Kidney (tissue), 14 donors: ENCODE measurements around the gene PTN. TPM values are rescaled to one million over a fixed set of nuclear protein-coding genes. Genes with fewer than 3 reads are reported as not detected.
"Not testable (repeated sequence)": the region's sequence is repeated elsewhere in the genome, so short reads cannot be mapped to it uniquely, and the experiment has no call there.

Experiments used
- DNase-seq, 5 donors: peaks; one replicate each; pipeline ENCODE4 v3.0.0-alpha.2; 2013 to 2020
- FAIRE-seq: peaks from 2 replicates; lab custom pipeline; 2012; peaks lifted over from hg19 to GRCh38; lab: Jason Lieb, UNC
- H3K27ac ChIP-seq, 2 donors: one replicate each; pipeline ENCODE4 v1.7.0; 2013; ENCODE audit warnings: low read depth in 2 of 2, low read length in 2 of 2, inconsistent platforms in 1 of 2
- H3K27me3 ChIP-seq: one replicate; pipeline ENCODE4 v1.7.1; 2013; ENCODE audit warnings: low read length, inconsistent platforms; ENCODE audit not compliant: control insufficient read depth, insufficient read depth
- H3K36me3 ChIP-seq, 3 donors: one replicate each; pipeline versions ENCODE4 v1.7.0 to v1.7.1; 2013; ENCODE audit warnings: low read length in 3 of 3, control low read depth in 1 of 3, inconsistent platforms in 1 of 3; ENCODE audit not compliant: insufficient read depth in 3 of 3, control insufficient read depth in 2 of 3
- H3K4me1 ChIP-seq, 3 donors: one replicate each; pipeline versions ENCODE4 v1.7.0 to v1.7.1; 2013; ENCODE audit warnings: low read length in 3 of 3, inconsistent platforms in 1 of 3, low read depth in 1 of 3; ENCODE audit not compliant: control insufficient read depth in 2 of 3, insufficient read depth in 2 of 3
- H3K4me3 ChIP-seq, 3 donors: one replicate each; pipeline versions ENCODE4 v1.7.0 to v1.8.1; 2013; ENCODE audit warnings: low read length in 3 of 3, control low read depth in 1 of 3, inconsistent platforms in 1 of 3
- H3K9ac ChIP-seq, 3 donors: one replicate each; pipeline versions ENCODE4 v1.7.0 to v1.7.1; 2013; ENCODE audit warnings: low read length in 3 of 3, control low read depth in 1 of 3, inconsistent platforms in 1 of 3
- H3K9me3 ChIP-seq, 3 donors: one replicate each; pipeline versions ENCODE4 v1.7.0 to v1.7.1; 2013; ENCODE audit warnings: low read length in 3 of 3, control low read depth in 1 of 3, inconsistent platforms in 1 of 3; ENCODE audit not compliant: control insufficient read depth in 2 of 3, insufficient read depth in 1 of 3
- intact Hi-C: fragments of 100-400 bp; cut with DNase I; formaldehyde crosslinking; loops from one replicate; pipeline ENCODE4 v1.11.1; 2022
- polyA plus RNA-seq: library from polyadenylated mRNA; stranded (reverse); fragments of 350-450 nt; fragmentation: Illumina TruSeq; extraction: RNeasy Lipid Tissue Mini Kit (QIAGEN cat#74804); gene quantifications from one replicate; pipeline ENCODE4 v1.2.3, GENCODE V29; 2014; ENCODE audit warnings: low read depth, low replicate concordance; ENCODE audit not compliant: insufficient read depth
- total RNA-seq: library from RNA; stranded (reverse); fragmentation: NEBNext Ultra II Directional; extraction: Animal tissue kit (Norgen Biotek cat#: 25700); gene quantifications from one replicate; pipeline ENCODE4 v1.2.1, GENCODE V29; 2021
- TF ChIP-seq, protein P1 (sequence below): IDR thresholded peaks from 3 replicates; pipeline ENCODE4 v1.5.1; 2012; ENCODE audit warnings: mild to moderate bottlenecking, moderate library complexity, borderline replicate concordance; ENCODE audit not compliant: insufficient read depth; ENCODE audit errors: extremely low read depth
- donor health status: control.
- donor health status: control.
- donor health status: control.
- donor health status: control.
- donor health status: control.
- donor health status: DM: yes; HTN: yes; CAD: no.
- donor health status: Normal renal cell carcinoma (clear cell type).

Gene PTN
- total and polyA plus RNA-seq, 2 donors from 2014 or later: 12.0 to 17.2 TPM

DNA sequence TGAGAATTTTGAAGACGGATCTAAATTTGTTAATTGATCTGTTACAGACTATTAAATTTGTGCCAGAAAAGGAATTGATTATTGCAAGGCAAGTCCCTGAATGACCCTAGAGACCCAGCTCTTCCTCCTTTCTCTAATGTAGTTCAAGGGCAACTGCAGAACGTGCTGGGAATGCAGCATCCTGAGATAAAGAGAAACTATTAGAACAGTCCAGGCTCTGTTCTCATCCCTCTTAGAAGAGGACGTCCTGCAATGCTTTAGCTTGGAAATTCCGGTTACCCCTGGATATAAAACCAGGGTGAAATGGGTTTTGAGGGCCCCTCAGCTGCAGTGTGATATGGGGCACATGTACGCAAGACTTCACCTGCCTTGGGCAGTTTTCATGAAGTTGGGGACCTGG lies 67.3 kb downstream of the PTN start:
- intact Hi-C loops: no loop called here
- no peak overlapping the region for H3K27ac ChIP-seq
- no peak for FAIRE-seq
- no peak overlapping the region for H3K9ac ChIP-seq
- no peaks in the 10 kb centered on the region for H3K4me1 ChIP-seq
- no peaks in the 10 kb centered on the region for H3K9me3 ChIP-seq
- TF ChIP-seq, protein P1, sequence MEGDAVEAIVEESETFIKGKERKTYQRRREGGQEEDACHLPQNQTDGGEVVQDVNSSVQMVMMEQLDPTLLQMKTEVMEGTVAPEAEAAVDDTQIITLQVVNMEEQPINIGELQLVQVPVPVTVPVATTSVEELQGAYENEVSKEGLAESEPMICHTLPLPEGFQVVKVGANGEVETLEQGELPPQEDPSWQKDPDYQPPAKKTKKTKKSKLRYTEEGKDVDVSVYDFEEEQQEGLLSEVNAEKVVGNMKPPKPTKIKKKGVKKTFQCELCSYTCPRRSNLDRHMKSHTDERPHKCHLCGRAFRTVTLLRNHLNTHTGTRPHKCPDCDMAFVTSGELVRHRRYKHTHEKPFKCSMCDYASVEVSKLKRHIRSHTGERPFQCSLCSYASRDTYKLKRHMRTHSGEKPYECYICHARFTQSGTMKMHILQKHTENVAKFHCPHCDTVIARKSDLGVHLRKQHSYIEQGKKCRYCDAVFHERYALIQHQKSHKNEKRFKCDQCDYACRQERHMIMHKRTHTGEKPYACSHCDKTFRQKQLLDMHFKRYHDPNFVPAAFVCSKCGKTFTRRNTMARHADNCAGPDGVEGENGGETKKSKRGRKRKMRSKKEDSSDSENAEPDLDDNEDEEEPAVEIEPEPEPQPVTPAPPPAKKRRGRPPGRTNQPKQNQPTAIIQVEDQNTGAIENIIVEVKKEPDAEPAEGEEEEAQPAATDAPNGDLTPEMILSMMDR: no peak
- H3K36me3 ChIP-seq: no peaks in the 10 kb centered on the region
- no peak for DNase-seq
- H3K27me3 ChIP-seq: no peaks in the 10 kb centered on the region
- H3K4me3 ChIP-seq: no peak overlapping the region

DNA sequence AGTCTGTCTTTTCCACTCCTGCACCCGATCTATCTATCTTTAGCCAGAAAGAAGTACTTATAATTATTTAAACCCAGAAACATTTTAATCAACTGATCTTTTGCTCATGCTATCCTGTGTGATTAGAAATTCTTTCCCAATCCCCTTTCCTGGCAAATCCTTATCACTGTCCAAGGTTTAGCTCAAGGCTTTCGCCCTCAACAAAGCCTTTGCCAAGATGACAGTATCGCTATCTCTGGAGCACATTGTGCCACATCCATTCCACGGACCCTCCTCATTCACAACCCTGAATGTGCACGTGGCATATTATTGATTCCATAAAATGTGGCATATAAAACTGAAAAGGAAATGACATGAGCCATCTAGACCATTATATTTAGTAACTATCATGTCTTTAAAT lies 71.3 kb downstream of the PTN start:
- Histone ChIP-seq H3K27ac (no peak overlapping the region), H3K27me3 (no peaks in the 10 kb centered on the region), H3K36me3 (no peaks in the 10 kb centered on the region), H3K9ac (no peak overlapping the region), H3K4me3 (no peak overlapping the region), H3K4me1 (no peaks in the 10 kb centered on the region), H3K9me3 (no peaks in the 10 kb centered on the region)
- no peak for FAIRE-seq
- TF ChIP-seq, protein P1: no peak
- intact Hi-C loops: no loop called here
- no peak for DNase-seq

DNA sequence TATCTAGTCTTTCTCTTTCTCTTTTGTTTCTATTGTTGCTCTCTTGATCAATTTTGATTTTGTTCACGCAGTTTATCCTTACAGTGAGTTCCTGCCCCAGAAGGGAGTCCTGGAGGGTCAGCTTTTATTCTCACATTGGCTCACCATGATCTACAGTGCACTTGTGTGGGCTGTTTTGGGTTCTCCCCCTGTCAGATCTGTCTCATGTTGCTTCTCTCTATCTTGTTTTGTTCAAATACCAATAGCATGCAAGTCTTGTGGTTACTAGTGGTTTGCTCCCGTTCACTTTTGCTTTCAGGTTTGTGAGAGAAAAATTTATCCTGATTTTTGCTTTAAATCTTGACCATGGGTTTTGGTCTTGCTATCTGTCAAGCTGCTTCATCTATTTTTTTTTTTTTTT lies 74.3 kb downstream of the PTN start:
- intact Hi-C loops: no loop called here
- H3K9me3 ChIP-seq: no peaks in the 10 kb centered on the region
- DNase-seq: no peak
- H3K4me1 ChIP-seq: no peaks in the 10 kb centered on the region
- H3K27me3 ChIP-seq: no peaks in the 10 kb centered on the region
- TF ChIP-seq, protein P1: no peak
- no peak overlapping the region for H3K9ac ChIP-seq
- no peak overlapping the region for H3K4me3 ChIP-seq
- H3K27ac ChIP-seq: no peak overlapping the region
- no peaks in the 10 kb centered on the region for H3K36me3 ChIP-seq
- FAIRE-seq: no peak

DNA sequence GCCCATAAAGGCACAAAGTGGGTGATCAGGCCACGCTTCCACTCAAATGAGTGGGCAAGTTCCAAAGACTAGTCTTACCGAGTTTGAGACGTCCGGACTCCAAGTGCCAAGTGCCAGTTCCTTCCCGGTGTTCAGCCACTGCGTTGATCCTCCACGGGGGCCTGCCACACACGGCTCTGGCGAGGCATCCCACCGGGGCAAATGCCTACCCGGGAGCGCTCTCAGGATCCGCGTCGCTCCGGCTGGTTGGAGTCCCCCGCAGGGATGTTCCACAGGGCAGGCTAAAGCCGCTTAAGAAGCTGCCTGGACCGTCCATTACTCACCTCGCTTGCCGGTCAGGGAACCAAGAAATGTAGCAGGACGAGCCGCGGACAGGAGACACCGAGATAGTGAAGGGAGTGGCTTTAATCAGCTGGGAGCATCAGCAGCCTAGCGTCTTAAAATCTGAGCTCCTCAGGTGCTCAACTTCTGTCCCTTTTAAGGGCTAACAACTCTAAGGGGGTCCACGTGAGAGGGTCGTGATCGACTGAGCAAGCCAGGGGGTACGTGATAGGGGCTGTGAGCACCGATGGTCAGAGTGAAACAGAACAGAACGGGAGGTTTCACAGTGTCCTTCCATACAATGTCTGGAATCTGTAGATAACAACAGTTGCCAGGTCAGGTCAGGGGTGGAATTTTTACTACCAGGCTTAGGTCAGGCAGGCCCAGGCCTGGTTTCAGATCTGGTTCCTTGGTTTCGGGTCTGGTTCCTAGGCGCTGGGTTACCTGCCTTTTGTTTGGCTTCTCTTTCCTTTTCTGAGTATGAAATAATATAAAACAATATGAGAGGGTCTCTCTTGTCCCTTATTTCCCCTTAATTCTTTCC lies 75.3 kb downstream of the PTN start:
- H3K27ac ChIP-seq, H3K27me3 ChIP-seq, H3K9ac ChIP-seq, intact Hi-C loops, FAIRE-seq, DNase-seq, H3K4me1 ChIP-seq, H3K4me3 ChIP-seq, H3K36me3 ChIP-seq, H3K9me3 ChIP-seq: not testable (repeated sequence)
